Glomerular visceral epithelial cell (primary cell): ENCODE results near the gene HDAC2.
"Not testable (repeated sequence)": the region's sequence is repeated elsewhere in the genome, so short reads cannot be mapped to it uniquely, and the experiment has no call there.

Experiments used
- DNase-seq: peaks from one replicate; pipeline ENCODE4 v3.0.0-alpha.2; 2016; ENCODE audit errors: extremely low spot score

HDAC2 gene

GRCh38 chr6:113970805-113971676, at the start of gene HDAC2:
HDAC2 (minus strand) TSS chr6:113971148; CDS start chr6:113970908, 240 bp downstream.
- DNase-seq: peak; percentile 87

GRCh38 chr6:114020196-114020595, 49.2 kb upstream of the HDAC2 start:
- DNase-seq: no peak

DNA sequence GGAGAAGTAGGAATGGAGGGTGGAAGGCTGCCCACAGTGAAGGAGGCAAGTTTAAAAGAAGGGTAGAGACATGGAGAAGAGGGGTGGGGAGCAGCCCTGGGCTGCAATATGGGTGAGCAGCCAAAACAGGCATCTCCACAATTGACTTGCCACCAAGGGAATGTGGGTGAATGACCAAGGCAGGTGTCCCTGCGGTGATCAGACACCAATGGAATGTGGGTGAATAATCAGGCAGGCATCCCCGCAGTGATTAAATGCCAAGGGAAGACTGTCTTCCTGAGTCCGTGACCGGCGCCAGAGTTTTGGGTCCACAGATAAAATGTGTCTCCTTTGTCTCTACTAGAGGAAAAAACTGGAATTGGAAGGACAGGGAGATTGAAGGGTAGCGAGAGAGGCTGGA, 46.2 kb upstream of the HDAC2 start:
- peak; percentile 10 for DNase-seq

GRCh38 chr6:114014106-114014505, 43.2 kb upstream of the HDAC2 start:
- DNase-seq: not testable (repeated sequence)

- not testable (repeated sequence) for DNase-seq
Observed at GRCh38 chr6:114011486-114011885, 40.5 kb upstream of the HDAC2 start.

DNA sequence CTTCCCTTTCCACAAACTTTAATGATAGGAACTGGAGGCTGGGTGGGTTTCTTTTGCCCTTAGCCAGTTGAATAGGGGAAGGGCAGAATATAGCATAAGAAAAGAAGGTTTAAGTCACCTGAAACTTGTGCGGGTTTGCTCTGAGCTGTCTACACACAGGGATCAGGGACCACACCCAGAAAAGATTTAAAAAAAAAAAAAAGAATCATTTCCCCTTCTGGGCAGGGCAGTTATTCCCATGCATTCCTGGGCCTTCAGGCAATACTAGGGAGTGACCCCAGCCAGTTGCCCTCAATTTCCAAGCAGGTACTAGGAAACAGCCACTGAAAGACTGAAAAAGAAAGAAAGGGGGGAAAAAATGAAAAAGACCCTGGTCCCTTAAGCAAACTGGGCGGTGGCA, 39.6 kb upstream of the HDAC2 start:
- no peak for DNase-seq

DNA sequence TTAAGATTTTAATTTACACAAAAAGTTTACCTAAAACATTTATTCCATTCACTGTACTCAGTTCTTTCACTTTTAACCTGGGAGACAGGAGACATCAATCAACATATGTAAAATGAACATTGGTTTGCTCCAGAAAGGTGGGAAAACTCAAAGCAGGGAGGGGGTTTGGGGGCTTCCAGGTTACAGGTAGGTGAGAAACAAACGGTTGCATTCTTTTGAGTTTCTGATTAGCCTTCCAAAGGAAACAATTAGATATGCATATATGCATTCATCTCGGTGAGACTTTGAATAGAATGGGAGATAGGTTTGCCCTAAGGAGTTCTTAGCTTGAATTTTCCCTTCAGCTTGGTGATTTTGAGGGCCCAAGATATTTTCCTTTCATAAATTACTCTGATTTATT, 38.2 kb upstream of the HDAC2 start:
- DNase-seq: no peak

- DNase-seq: no peak
Observed at GRCh38 chr6:114008331-114008730, 37.4 kb upstream of the HDAC2 start.

DNA sequence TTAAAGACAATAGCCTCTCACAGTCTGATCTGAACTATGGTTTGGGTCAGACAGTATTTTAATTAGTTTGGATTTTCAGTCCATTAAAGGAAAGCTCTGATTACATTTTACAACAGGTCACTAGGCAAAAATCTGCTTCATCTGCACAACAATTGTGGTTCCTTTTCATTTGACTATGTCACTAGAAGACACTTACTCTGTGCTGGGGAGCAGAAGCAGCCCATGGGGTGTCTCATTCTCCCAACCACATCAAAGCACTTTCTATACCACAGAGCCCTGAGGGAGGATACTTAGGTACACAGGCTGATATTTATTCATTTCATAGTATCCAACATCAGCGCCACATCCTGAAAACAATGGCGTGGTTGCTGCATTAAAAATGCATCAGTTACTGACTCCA, 36.6 kb upstream of the HDAC2 start:
- peak; percentile 6 for DNase-seq

GRCh38 chr6:114001354-114001753, 30.4 kb upstream of the HDAC2 start:
- DNase-seq: no peak

DNA sequence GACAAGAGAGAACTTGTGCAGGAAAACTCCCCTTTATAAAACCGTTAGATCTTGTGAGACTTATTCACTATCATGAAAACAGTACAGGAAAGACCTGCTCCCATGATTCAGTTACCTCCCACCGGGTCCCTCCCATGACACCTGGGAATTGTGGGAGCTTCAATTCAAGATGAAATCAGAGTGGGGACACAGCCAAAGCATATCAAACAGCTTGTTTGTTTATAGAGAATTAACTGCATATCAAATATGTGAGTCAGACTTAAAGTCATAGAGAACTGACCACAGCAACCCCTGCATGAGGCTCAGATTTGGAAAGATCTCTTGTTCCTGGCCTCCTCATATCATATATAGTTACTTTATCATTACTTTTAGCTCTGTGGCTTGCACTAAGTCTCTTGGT, 29.1 kb upstream of the HDAC2 start:
- DNase-seq: no peak

GRCh38 chr6:113999284-113999683, 28.3 kb upstream of the HDAC2 start:
- DNase-seq: no peak

- DNase-seq: no peak
Observed at GRCh38 chr6:113998811-113999210, 27.9 kb upstream of the HDAC2 start.

DNA sequence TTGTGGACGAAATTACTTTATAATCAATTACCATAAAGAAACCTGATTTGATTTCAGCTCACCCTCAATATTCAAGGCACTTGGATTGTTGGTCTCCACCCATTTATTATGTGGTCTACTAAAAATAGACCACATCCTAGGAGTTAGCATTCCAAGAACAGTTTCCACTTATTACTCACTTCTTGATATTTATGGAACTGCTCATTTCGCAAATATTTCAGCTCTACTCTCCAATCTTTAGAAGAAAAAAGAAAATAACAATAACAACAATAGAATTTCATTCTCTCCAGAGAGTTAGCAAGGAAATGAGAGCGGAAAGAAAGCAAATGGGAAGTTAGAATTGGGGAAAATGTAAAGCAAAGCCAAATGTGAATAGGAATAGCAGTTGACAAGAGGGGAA, 26.2 kb upstream of the HDAC2 start:
- DNase-seq: peak; percentile 58

- peak; percentile 93 for DNase-seq
Observed at GRCh38 chr6:113995634-113996033, 24.7 kb upstream of the HDAC2 start.

DNA sequence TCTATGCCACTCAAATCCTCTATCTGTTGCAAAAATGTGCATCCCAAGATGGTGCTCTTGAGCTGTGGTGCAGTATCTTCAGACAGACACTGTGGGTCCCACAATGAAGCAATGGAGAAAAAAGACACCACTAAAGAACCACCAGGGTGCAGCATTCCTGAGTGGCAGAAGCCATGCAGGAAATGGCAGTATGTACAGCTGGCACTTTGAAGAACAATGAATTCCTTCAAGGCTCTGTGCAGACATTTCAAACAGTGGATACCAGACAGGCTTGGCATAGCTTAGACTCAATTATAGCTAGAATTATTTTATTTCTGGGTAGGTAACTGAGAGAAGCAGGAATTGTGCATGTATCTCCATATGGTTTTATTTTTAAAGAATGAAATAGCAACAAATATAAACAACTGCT, 24.0 kb upstream of the HDAC2 start:
- DNase-seq: peak; percentile 89

DNA sequence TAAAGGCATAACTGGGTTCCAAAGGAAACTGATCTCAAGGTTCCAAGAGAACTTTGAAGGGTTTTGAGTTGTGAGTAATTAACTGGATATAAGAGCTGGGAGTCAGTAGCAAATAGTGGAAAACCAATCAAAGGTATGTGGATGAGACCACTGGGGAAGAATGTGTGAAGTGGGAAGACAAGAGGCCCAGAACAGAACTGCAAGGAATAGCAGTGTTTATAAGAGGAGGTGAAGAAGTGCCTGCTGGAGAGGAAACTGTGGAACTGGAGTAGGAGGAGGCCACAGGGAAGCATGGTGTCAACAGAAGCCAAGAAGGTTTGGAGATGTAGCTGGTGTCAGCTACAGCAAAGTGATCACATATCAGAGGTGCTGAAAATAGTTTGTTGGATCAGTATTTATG, 18.7 kb upstream of the HDAC2 start:
- no peak for DNase-seq

DNA sequence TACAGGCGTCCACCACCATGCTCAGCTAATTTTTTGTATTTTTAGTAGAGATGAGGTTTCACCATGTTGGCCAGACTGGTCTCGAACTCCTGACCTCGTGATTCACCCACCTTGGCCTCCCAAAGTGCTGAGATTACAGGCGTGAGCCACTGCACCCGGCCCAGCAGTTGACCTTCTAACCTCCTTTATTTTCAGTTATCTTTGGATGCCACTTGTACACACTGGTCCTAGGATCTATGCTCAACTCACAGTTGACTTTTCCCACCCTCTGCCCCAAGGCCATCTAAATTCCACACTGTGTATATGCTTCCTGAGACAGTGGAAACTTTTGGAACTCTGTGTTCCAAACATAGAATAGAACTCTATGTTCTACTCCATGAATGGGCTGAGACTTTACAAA, 11.7 kb upstream of the HDAC2 start:
- DNase-seq: not testable (repeated sequence)

DNA sequence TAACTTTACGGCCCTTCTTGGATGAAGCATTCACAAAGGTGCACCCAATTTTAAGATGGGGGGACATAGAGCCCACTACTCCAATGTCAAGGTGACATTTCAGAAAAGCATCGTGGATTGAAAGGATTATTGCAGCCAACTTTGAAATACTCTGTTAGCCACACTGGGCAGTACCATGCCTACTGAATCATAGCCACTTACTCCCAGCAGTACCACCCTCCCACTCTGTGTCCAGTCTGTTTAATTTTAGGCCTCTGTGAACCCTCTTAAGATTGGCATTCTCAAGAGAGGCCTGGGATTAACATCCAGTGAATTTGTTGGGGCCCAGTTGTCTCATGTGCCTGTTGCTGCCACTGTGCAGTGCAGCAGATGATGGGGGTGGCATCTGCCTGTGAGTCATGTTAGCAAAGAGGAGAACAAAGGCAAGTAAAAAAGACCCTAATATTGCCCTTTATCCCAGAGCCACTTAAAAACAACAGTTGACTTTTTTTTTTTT, 11.2 kb upstream of the HDAC2 start:
- DNase-seq: no peak

- DNase-seq: peak; percentile 27
Observed at GRCh38 chr6:113980937-113981554, 10.1 kb upstream of the HDAC2 start.

- no peak for DNase-seq
Observed at GRCh38 chr6:113979937-113980336, 9.0 kb upstream of the HDAC2 start.

DNA sequence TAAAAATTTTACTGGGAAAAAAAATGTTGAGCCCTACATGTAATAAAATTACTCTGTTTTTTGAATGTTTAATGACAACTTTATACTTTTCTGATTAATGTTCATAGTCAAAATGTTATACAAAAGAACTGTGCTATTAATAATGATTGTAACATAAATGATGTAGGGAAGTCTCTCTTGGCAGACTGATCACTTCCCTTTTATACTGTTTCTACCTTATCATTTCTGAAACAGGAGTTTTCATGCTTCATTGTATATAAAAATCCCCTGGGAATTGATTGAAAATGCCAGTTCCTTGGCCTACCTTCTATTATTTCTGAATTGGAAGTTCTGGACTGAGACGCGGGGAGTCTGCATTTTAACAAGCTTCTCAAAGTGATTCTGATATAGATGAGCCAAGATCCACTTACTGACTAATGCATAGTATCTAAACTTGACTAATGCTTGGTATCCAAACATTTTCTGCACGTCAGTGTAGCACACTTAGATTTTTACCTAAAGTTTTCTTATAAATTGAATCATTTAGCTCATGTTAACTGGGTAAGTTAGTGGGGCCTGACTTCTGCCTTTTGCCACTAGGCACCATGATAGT, 7.2 kb upstream of the HDAC2 start:
- DNase-seq: no peak

- DNase-seq: no peak
Observed at GRCh38 chr6:113976806-113977205, 5.9 kb upstream of the HDAC2 start.
